Raji (cell line): ENCODE data around the gene EIF1AD.

ENCODE experiments used
- POLR2A ChIP-seq: IDR thresholded peaks from 2 replicates; pipeline ENCODE4 v1.6.1; 2011; ENCODE audit warnings: low read depth, low read length, control low read depth; ENCODE audit not compliant: insufficient read depth

EIF1AD gene

GRCh38 chr11:66001942-66002647, at the start of gene EIF1AD, which contains the start of gene BANF1:
Gene EIF1AD (minus strand): TSS chr11:66002157. CDS start chr11:66000389, 1,768 bp downstream.
Gene BANF1 (plus strand): TSS chr11:66002503. CDS start chr11:66003251, 748 bp downstream.
- TF ChIP-seq POLR2A, result peak; percentile 92

- TF ChIP-seq POLR2A, result no peak
These were observed 49.4 kb upstream of the EIF1AD start for GRCh38 chr11:66051371-66051765.

GRCh38 chr11:66050581-66051231, 48.7 kb upstream of the EIF1AD start:
- no peak for TF ChIP-seq POLR2A

- TF ChIP-seq POLR2A, result no peak
These were observed 46.8 kb upstream of the EIF1AD start, which contains the start of gene GAL3ST3 for GRCh38 chr11:66048547-66049323. Gene GAL3ST3 (minus strand): TSS chr11:66049161. CDS start chr11:66045415, 3,746 bp downstream.

GRCh38 chr11:66047541-66048365, 45.8 kb upstream of the EIF1AD start:
- no peak for TF ChIP-seq POLR2A

GRCh38 chr11:66046901-66047300, 44.9 kb upstream of the EIF1AD start:
- TF ChIP-seq POLR2A, result no peak

- TF ChIP-seq POLR2A, result peak; percentile 53
These were observed 43.3 kb upstream of the EIF1AD start for GRCh38 chr11:66045177-66045639.

- no peak for TF ChIP-seq POLR2A
These were observed 42.8 kb upstream of the EIF1AD start for GRCh38 chr11:66044757-66045156.

- TF ChIP-seq POLR2A, result no peak
These were observed 41.3 kb upstream of the EIF1AD start for GRCh38 chr11:66042996-66043906.

GRCh38 chr11:66042227-66042995, 40.5 kb upstream of the EIF1AD start:
- no peak for TF ChIP-seq POLR2A

- TF ChIP-seq POLR2A, result no peak
These were observed 37.8 kb upstream of the EIF1AD start for GRCh38 chr11:66039765-66040164.

GRCh38 chr11:66037327-66037726, 35.4 kb upstream of the EIF1AD start:
- no peak for TF ChIP-seq POLR2A

GRCh38 chr11:66036334-66036710, 34.4 kb upstream of the EIF1AD start:
- TF ChIP-seq POLR2A, result no peak

GRCh38 chr11:66035653-66036333, 33.8 kb upstream of the EIF1AD start:
- no peak for TF ChIP-seq POLR2A
